Tongue (tissue), 2 donors: ENCODE measurements around the gene CERS5. TPM values are rescaled to one million over a fixed set of nuclear protein-coding genes. Genes with fewer than 3 reads are reported as not detected.
"Not testable (repeated sequence)": the region's sequence is repeated elsewhere in the genome, so short reads cannot be mapped to it uniquely, and the experiment has no call there.

ENCODE experiments used
- DNase-seq: peaks from one replicate; pipeline ENCODE4 v3.0.0-alpha.2; 2015
- total RNA-seq: library from RNA; depleted of rRNA; stranded (reverse); fragments of >200 nt; gene quantifications from one replicate; pipeline ENCODE4 v1.2.3, GENCODE V29; 2014

The CERS5 gene
- total RNA-seq, 1 donor from 2014 or later = 26.5 TPM

DNA sequence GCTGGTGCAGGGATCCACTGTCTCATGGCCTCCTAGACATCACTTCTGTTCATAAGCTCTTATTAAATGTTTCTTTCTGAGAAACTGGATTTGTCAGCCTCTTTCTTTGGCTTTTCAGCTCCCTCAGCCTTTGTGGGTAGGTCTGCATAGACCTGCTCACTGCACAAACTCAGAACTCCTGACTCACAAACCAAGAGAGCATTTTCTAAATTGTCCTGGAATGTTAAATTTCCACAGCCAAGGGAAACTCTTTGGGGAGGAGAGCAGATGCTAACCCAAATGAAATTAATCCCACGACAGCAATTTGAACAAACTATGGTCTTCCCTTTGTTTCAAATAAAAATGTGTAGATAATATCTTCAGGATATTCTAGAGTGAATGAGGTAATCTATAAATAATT is 19.5 kb upstream of the CERS5 start:
- no peak for DNase-seq

- DNase-seq = no peak
Measured at GRCh38 chr12:50185970-50186663, 18.9 kb upstream of the CERS5 start.

DNA sequence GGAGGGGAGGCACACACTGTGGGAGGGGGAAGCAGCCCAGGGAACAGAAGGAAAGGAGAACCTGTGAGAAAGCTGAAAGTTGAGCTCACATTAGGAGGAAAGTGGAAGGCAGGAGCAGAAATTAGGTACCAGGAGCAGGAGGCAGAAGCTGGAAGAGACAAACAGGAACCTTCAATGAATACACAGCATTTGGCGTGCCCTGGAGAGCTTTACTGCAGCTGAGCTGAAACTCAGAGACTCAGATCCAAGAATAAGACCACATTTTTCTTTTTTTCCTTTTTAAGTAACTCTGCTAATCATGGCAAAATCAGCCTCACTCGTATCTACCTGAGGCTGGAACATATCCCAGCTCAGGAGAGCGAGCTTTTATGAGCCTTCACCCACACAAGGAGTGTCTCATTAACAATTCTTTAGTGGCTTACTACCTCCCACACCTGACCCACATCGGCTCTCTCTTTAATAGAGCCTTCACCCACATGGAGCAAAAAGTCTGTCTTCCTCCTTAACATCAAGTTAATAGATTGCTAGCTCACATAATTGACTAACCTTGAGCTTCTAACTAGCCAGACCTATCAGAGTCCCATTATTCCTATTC is 18.2 kb upstream of the CERS5 start:
- no peak for DNase-seq

DNA sequence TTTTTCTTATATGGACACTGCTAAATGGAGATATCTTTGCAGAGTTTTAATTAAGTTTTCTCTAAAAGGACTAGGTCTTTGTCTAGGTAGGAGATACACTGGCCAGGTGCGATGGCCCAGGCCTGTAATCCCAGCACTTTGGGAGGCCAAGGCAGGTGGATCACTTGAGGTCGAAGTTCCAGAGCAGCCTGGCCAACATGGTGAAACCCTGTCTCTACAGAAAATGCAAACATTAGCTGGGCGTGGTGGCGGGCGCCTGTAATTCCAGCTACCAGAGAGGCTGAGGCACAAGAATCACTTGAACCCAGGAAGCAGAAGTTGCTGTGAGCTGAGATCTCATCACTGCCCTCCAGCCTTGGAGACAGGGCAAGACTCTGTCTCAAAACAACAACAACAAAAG is 17.1 kb upstream of the CERS5 start:
- DNase-seq = no peak

DNA sequence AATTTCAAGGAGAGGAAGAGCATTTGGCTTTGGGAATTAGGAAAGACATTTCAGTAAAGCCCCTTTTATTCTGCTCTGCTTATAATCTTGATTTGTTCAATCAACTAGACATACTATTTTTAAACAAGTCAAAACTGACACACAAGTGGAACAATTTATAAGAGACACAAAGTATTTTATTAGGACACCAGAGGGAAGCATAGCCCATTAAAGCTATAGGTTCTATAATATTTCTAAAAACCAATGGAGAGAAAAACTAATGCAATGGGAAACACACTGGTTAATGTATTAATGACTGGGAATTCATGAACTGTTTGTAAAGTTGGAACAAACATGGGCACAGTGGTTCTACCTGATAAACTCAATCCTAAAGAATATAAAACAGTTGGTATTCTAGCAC is 15.3 kb upstream of the CERS5 start:
- DNase-seq = no peak

- DNase-seq = no peak
Measured at GRCh38 chr12:50181691-50182090, 14.5 kb upstream of the CERS5 start.

- no peak for DNase-seq
Measured at GRCh38 chr12:50175716-50176026, 8.5 kb upstream of the CERS5 start.

- DNase-seq = peak; percentile 92
Measured at GRCh38 chr12:50174971-50175715, 8.0 kb upstream of the CERS5 start.

GRCh38 chr12:50166799-50167048 is 445 bp downstream of the CERS5 start:
- no peak for DNase-seq

DNA sequence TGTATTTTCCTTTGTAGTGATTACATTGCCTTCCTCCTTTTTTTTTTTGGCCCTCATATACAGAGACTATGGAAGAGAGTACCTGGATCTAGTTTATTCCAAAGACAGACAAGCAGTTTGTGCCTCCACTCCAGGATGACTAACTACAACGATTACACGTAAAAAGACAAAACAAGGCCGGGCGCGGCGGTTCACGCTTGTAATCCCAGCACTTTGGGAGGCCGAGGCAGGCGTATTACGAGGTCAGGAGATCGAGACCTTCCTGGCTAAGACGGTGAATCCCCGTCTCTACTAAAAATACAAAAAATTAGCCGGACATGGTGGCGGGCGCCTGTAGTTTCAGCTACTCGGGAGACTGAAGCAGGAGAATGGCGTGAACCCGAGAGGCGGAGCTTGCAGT is 2.2 kb downstream of the CERS5 start:
- DNase-seq = no peak

DNA sequence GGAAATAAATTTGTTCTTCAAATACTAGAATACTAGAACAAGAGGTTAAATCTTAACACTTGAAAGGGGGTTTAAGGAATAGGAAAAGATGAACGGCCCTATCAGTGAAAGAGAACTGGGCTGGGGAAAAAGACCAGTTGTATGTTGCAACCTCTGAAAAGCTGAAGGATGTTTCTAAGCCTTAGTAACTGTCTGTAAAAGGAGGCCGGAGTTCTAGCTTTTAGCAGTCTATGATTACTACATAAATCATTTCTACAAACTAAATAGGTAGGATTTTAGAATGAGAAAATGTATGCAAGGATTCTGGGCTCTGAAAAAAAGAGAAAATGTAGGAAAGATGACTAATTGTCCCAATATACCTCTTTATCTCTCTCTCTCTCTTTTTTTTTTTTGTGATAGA is 4.9 kb downstream of the CERS5 start:
- DNase-seq = no peak

DNA sequence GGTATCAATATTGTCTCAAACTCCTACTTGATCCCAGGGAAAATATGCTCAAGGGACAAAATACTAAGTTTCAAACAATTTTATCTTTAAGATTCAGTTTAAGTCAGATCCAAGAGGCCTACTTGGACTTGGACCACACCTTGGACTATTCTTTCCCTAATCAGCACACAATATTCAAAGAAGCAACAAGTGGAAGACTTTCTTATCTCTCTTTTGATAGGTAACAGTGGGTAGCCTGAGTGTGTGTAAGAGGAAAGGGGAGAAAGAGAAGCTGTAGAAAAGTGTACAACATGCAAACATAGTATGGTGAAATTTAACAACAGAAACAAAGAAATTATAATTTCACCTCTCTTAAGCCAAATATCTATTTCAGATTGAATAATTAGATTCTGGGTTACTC is 6.5 kb downstream of the CERS5 start:
- DNase-seq = no peak

DNA sequence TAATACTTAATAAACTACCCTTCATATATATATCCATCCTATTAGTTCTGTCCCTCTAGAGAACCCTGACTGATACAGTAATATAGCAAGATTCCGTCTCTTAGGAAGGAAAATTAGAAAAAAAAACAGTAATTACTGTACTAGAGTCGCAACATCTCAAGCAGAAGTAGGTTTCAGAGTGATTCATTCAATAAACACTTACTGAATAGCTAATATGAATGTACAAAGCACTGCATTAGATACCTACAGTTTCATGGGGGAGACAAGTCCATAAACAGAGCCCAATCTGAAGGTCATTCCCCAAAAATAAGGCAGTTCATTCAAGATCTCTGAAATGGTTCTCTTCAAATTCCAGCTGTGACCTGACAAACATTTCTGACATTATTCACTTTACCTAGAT is 9.9 kb downstream of the CERS5 start:
- DNase-seq = no peak

- no peak for DNase-seq
Measured at GRCh38 chr12:50156641-50157040, 10.5 kb downstream of the CERS5 start.

DNA sequence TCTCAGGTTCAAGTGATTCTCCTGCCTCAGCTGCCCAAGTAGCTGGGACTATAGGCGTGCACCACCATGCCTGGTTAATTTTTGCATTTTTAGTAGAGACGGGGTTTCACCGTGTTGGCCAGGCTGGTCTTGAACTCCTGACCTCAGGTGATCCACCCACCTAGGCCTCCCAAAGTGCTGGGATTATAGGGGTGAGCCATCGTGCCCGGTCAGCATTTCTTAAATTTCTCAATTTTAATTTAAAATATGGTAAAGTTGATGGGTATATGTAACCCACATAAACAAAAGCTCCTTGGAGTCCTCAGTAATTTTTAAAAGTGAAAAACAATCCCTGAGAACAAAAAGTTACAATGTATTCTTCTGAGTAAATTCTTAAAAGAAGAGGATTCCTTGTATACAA is 12.2 kb downstream of the CERS5 start:
- not testable (repeated sequence) for DNase-seq

GRCh38 chr12:50151047-50151687 is 16.0 kb downstream of the CERS5 start:
- no peak for DNase-seq

- DNase-seq = no peak
Measured at GRCh38 chr12:50149311-50149710, 17.9 kb downstream of the CERS5 start.

DNA sequence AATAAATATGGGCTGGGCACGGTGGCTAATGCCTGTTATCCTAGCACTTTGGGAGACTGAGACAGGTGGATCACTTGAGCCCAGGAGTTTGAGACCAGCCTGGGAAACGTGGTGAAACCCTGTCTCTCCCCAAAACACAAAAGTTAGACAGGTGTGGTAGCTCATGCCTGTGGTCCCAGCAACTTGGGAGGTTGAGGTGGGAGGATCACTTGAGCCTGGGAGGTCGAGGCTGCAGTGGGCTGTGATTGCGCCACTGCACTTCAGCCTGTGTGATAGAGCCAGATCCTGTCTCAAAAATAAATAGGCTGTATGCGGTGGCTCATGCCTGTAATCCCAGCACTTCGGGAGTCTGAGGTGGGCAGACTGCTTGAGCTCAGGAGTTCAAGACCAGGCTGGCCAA is 19.2 kb downstream of the CERS5 start:
- DNase-seq = not testable (repeated sequence)

DNA sequence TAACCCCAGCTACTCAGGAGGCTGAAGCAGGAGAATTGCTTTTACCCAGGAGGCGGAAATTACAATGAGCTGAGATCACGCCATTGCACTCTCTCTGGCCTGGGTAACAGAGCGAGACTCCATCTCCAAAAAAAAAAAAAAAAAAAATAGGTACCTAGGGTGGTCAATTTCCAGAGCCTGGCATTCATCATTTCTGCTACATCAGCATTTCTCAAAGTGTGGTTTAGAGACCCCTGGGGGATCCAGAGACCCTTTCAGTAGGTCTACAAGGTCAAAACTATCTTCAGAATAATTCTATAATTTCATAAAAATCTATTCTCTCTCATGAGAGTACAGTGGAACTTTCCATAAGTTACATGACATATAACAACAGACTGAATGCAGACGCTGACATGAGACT is 19.9 kb downstream of the CERS5 start:
- no peak for DNase-seq

DNA sequence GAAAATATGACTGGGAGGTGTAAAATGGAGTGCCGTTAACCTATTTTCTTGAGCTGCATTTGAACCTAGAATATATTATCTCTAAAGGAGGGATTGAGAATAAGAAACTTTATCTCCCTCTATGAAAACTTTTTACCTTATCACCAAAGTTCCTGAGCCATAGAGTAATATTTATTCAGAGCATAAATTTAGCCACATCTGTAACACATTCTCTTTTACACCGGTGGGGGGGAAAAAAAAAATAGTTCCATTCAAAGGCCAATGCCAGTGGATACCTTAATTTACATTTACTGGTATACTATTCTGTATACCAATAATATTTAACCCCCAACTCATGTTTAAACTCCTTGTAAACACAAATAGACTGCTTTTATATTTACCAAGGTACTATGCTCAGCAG is 21.7 kb downstream of the CERS5 start:
- no peak for DNase-seq

- no peak for DNase-seq
Measured at GRCh38 chr12:50142993-50143392, 24.2 kb downstream of the CERS5 start.

- DNase-seq = peak; percentile 60
Measured at GRCh38 chr12:50132505-50133135, 34.5 kb downstream of the CERS5 start.

DNA sequence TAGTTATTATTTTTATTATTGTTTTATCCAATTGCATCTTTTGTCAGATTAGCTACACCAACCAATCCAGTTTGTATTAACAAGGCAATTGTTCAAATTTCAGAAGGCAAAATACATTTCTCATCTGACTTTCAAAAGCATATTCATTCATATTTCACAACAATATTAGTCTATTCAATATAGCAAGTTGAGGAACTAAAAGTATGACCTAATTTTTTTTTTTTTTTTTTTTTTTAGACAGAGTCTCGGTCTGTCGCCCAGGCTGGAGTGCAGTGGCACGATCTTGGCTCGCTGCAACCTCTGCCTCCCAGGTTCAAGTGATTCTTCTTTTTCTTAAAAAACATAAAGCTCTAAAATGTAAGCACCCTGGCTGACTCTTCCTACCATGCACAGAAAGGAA is 37.9 kb downstream of the CERS5 start:
- no peak for DNase-seq
